GM12891 (cell line): Measurements from ENCODE around the gene KLHL28.

ENCODE experiments used
- POLR2A ChIP-seq: IDR thresholded peaks from 2 replicates; pipeline ENCODE4 v1.6.1; 2011; ENCODE audit warnings: low read depth, low read length, control low read depth
- POLR2AphosphoS5 ChIP-seq: IDR thresholded peaks from 2 replicates; pipeline ENCODE4 v1.6.1; 2011; ENCODE audit warnings: low read depth, low read length, control low read depth
- POU2F2 ChIP-seq: IDR thresholded peaks from 2 replicates; pipeline ENCODE4 v1.6.1; 2011; ENCODE audit warnings: low read depth, mild to moderate bottlenecking, control low read depth, low read length, moderate library complexity

DNA sequence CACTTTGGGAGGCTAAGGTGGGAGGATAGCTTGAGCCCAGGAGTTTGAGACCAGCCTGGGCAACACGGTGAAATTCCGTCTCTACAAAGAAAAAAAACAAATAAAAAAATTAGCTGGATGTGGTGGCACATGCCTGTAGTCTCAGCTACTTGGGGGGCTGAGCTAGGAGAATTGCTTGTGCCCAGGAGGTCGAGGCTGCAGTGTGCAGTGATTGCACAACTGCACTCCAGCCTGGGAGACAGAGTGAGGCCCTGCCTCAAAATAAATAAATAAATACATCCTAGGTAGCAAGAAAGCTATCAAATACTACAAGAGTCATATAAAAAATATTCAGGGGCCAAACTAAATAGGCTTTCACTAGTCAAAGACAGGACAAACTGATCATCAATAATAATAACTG, 6.2 kb downstream of the KLHL28 start:
- TF ChIP-seq POLR2A (no peak), POU2F2 (no peak), POLR2AphosphoS5 (no peak)
